K562 (cell line): Measurements from ENCODE around the gene BEST2. TPM values are rescaled to one million over a fixed set of nuclear protein-coding genes. Genes with fewer than 3 reads are reported as not detected.

Experiments
- BDP1 ChIP-seq: IDR thresholded peaks from 3 replicates; pipeline ENCODE4 v1.6.1; 2011; ENCODE audit not compliant: insufficient read length, insufficient read depth
- EGR1 ChIP-seq: fragments of 450-650 bp; conservative IDR thresholded peaks from 2 replicates; pipeline ENCODE4 v1.6.1; 2017; ENCODE audit warnings: mild to moderate bottlenecking
- ESRRA ChIP-seq: fragments of 450-650 bp; IDR thresholded peaks from 2 replicates; pipeline ENCODE4 v1.6.1; 2014; ENCODE audit warnings: low read depth, mild to moderate bottlenecking, moderate library complexity, borderline replicate concordance
- FOS ChIP-seq: IDR thresholded peaks from 3 replicates; pipeline ENCODE4 v1.6.1; 2011; ENCODE audit not compliant: insufficient read length; ENCODE audit errors: extremely low read depth
- FOSL1 ChIP-seq: fragments of 200-800 bp; sonication (Bioruptor generic); conservative IDR thresholded peaks from 2 replicates; pipeline ENCODE4 v1.6.1; 2016; ENCODE audit warnings: missing genetic modification characterization, missing compliant biosample characterization
- FOXA3 ChIP-seq, 2 experiments: fragments of 450-650 bp in 1 of 2; sonication (generic) in 1 of 2; formaldehyde crosslinking; IDR thresholded peaks in 1 of 2; conservative IDR thresholded peaks in 1 of 2; 2 replicates each; pipeline versions ENCODE4 v1.4.0 to v1.8.0; 2020 to 2022; ENCODE audit warnings: mild to moderate bottlenecking in 2 of 2, missing genetic modification reagents in 1 of 2
- HMGN3 ChIP-seq: IDR thresholded peaks from 2 replicates; pipeline ENCODE4 v1.6.1; 2011; ENCODE audit warnings: borderline replicate concordance, low read depth, mild to moderate bottlenecking, mixed read lengths, low read length; ENCODE audit not compliant: insufficient read length; ENCODE audit errors: extremely low read depth
- HNRNPUL1 ChIP-seq: fragments of 200-400 bp; formaldehyde crosslinking; IDR thresholded peaks from 2 replicates; pipeline ENCODE4 v1.6.1; 2017; ENCODE audit warnings: low read length
- MAFG ChIP-seq: fragments of 450-650 bp; conservative IDR thresholded peaks from 2 replicates; pipeline ENCODE4 v1.6.1; 2016; ENCODE audit warnings: missing genetic modification characterization, missing compliant biosample characterization
- MEF2A ChIP-seq: IDR thresholded peaks from 2 replicates; pipeline ENCODE4 v1.6.1; 2011; ENCODE audit warnings: low read depth, mild to moderate bottlenecking, low read length, moderate library complexity; ENCODE audit not compliant: control insufficient read depth
- NR2F6 ChIP-seq: fragments of 450-650 bp; formaldehyde crosslinking; IDR thresholded peaks from 2 replicates; pipeline ENCODE4 v1.4.0; 2020; ENCODE audit warnings: mild to moderate bottlenecking
- POLR2AphosphoS2 ChIP-seq: IDR thresholded peaks from 2 replicates; pipeline ENCODE4 v1.6.1; 2012; ENCODE audit warnings: low read length, improper control_type of control experiment
- POLR3A ChIP-seq: IDR thresholded peaks from 2 replicates; pipeline ENCODE4 v1.6.1; 2011; ENCODE audit warnings: borderline replicate concordance, mild to moderate bottlenecking, moderate library complexity; ENCODE audit not compliant: insufficient read length, insufficient read depth; ENCODE audit errors: extremely low read depth
- POU5F1 ChIP-seq: fragments of 150-350 bp; IDR thresholded peaks from 2 replicates; pipeline ENCODE4 v1.6.1; 2014; ENCODE audit warnings: borderline replicate concordance, low read length, low read depth, mild to moderate bottlenecking; ENCODE audit not compliant: partially characterized antibody
- TRIM24 ChIP-seq, 2 experiments: fragments of 450-650 bp; IDR thresholded peaks; 2 replicates each; pipeline ENCODE4 v1.6.1; 2016
- ZNF57 ChIP-seq: fragments of 450-650 bp; formaldehyde crosslinking; IDR thresholded peaks from 2 replicates; pipeline ENCODE4 v1.4.0; 2020; ENCODE audit warnings: mild to moderate bottlenecking, moderate library complexity
- polyA plus RNA-seq, 8 experiments: library from polyadenylated mRNA; depleted of rRNA in 4 of 8; stranded (reverse) in 5 of 8; unstranded in 3 of 8; fragments of >200 nt; fragmentation: Nextera tagmentation in 2 of 8; fragmentation: Illumina TruSeq in 1 of 8; extraction: Ambion mirVana in 2 of 8; extraction: Trizol in 1 of 8; gene quantifications; 2 replicates each; pipeline versions ENCODE4 v1.2.1 to v1.2.3, GENCODE V29; 2011 to 2014; ENCODE audit warnings: inconsistent platforms in 1 of 8, missing spikeins in 1 of 8
- total RNA-seq, 7 experiments: library from RNA; depleted of rRNA in 6 of 7; stranded (reverse); fragments of >200 nt in 6 of 7; fragmentation: Illumina TruSeq in 2 of 7; extraction: Trizol in 2 of 7; gene quantifications; 2 replicates each; pipeline versions ENCODE4 v1.2.1 to v1.2.3, GENCODE V29; 2011 to 2021; ENCODE audit warnings: low replicate concordance in 1 of 7
- TF ChIP-seq, protein P1 (sequence below), 3 experiments: fragments of 200-800 bp in 1 of 3; fragments of 250-450 bp in 1 of 3; fragments of 450-650 bp in 1 of 3; sonication (Bioruptor Pico) in 1 of 3; sonication (Bioruptor generic) in 1 of 3; formaldehyde crosslinking in 1 of 3; IDR thresholded peaks; 2 replicates each; pipeline versions ENCODE4 v1.6.1 to v1.8.0; 2016 to 2022; ENCODE audit warnings: mild to moderate bottlenecking in 2 of 3, missing genetic modification characterization in 2 of 3, missing compliant biosample characterization in 1 of 3, moderate library complexity in 1 of 3
- TF ChIP-seq, protein P2 (sequence below): fragments of 250-450 bp; sonication (Bioruptor Pico); IDR thresholded peaks from 2 replicates; pipeline ENCODE4 v1.8.0; 2021; ENCODE audit warnings: borderline replicate concordance, mild to moderate bottlenecking, moderate library complexity; ENCODE audit not compliant: poor library complexity, severe bottlenecking
- TF ChIP-seq, protein P3 (sequence below): fragments of 250-450 bp; sonication (Bioruptor Pico); IDR thresholded peaks from 2 replicates; pipeline ENCODE4 v1.5.0; 2021; ENCODE audit warnings: mild to moderate bottlenecking, borderline replicate concordance

The BEST2 gene
- total and polyA plus RNA-seq, 9 of the 15 experiments (the other 6 are each of a cell fraction or from before 2014, with no cell fraction given) = not detected

DNA sequence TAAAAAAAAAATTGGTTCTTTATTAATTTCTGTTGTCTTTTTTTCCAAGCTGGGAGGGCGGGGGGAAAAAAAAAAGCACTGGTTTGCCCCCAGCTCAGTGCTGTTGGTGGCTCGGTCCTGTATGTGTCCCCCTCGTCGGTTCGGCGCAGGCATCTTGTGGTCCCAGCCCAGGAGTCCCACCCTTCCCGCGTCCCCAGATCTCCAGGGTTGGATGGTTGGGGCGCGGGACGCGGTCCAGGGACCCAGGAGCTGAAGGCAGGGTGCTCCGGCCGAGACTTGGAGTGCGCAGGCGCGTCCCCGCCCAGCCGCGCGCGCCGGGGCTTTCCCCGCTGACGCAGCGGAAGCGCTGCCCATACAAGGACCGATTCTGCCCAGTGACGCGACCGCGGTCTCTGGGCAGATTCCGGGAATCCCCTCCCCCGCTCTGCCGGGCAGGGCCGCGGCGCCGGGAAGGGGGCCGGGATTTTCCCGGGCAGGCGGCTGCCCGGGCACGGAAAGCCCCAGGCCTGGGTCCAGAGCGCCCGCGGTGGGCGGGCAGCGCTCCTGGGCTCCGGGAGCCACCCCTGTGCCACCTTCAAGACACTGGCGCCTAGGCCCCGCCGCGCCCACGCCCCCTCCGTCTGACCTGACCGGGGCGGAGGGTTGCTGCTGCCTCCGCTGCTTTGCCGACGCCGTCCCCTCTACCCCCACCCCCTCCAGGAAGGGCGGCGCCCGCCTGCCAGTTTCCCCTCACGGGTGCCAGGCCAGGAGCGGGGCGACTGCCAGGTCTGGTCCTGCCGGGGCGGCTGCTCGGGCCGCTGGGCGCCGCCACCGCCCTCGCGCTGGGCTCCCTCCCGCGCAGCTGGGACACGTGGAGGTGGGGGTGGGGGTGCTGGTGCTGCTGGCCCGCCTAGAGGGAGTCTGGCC is 42.0 kb downstream of the BEST2 start (continued):
- TF ChIP-seq, protein P1, sequence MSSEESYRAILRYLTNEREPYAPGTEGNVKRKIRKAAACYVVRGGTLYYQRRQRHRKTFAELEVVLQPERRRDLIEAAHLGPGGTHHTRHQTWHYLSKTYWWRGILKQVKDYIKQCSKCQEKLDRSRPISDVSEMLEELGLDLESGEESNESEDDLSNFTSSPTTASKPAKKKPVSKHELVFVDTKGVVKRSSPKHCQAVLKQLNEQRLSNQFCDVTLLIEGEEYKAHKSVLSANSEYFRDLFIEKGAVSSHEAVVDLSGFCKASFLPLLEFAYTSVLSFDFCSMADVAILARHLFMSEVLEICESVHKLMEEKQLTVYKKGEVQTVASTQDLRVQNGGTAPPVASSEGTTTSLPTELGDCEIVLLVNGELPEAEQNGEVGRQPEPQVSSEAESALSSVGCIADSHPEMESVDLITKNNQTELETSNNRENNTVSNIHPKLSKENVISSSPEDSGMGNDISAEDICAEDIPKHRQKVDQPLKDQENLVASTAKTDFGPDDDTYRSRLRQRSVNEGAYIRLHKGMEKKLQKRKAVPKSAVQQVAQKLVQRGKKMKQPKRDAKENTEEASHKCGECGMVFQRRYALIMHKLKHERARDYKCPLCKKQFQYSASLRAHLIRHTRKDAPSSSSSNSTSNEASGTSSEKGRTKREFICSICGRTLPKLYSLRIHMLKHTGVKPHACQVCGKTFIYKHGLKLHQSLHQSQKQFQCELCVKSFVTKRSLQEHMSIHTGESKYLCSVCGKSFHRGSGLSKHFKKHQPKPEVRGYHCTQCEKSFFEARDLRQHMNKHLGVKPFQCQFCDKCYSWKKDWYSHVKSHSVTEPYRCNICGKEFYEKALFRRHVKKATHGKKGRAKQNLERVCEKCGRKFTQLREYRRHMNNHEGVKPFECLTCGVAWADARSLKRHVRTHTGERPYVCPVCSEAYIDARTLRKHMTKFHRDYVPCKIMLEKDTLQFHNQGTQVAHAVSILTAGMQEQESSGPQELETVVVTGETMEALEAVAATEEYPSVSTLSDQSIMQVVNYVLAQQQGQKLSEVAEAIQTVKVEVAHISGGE (CRISPR knock-in tag; IDR thresholded peaks at IDR 0.05) = no peak
- no peak for TF ChIP-seq POU5F1
- 0 out of 2 replicates have a peak, but pooled peaks have one; percentile 45 for TF ChIP-seq NR2F6 (CRISPR knock-in tag)
- no peak for TF ChIP-seq MAFG
- no peak for TF ChIP-seq TRIM24 (IDR thresholded peaks at IDR 0.05)
- TF ChIP-seq HNRNPUL1 = peak; percentile 58; the same call in 1 of the 2 replicates
- TF ChIP-seq ESRRA = peak; percentile 60; the same call in 1 of the 2 replicates
- TF ChIP-seq POLR2AphosphoS2 = peak; percentile 91
- TF ChIP-seq ZNF57 = 0 out of 2 replicates have a peak, but pooled peaks have one; percentile 29
- TF ChIP-seq, protein P2, sequence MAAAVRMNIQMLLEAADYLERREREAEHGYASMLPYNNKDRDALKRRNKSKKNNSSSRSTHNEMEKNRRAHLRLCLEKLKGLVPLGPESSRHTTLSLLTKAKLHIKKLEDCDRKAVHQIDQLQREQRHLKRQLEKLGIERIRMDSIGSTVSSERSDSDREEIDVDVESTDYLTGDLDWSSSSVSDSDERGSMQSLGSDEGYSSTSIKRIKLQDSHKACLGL (CRISPR knock-in tag) = no peak
- peak; percentile 75 for TF ChIP-seq EGR1
- no peak for TF ChIP-seq FOS
- TF ChIP-seq FOXA3 (CRISPR knock-in tag; conservative IDR thresholded peaks at IDR 0.05 in 1 of 2, IDR thresholded peaks at IDR 0.05 in 1 of 2) = no peak
- TF ChIP-seq MEF2A = no peak
- peak; percentile 68; the same call in 1 of the 2 replicates for TF ChIP-seq FOSL1 (tag)
- TF ChIP-seq POLR3A = no peak
- TF ChIP-seq, protein P3, sequence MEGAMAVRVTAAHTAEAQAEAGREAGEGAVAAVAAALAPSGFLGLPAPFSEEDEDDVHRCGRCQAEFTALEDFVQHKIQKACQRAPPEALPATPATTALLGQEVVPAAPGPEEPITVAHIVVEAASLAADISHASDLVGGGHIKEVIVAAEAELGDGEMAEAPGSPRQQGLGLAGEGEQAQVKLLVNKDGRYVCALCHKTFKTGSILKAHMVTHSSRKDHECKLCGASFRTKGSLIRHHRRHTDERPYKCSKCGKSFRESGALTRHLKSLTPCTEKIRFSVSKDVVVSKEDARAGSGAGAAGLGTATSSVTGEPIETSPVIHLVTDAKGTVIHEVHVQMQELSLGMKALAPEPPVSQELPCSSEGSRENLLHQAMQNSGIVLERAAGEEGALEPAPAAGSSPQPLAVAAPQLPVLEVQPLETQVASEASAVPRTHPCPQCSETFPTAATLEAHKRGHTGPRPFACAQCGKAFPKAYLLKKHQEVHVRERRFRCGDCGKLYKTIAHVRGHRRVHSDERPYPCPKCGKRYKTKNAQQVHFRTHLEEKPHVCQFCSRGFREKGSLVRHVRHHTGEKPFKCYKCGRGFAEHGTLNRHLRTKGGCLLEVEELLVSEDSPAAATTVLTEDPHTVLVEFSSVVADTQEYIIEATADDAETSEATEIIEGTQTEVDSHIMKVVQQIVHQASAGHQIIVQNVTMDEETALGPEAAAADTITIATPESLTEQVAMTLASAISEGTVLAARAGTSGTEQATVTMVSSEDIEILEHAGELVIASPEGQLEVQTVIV (CRISPR knock-in tag) = no peak
- TF ChIP-seq HMGN3 = peak; percentile 93
- TF ChIP-seq BDP1 = no peak
